HepG2 (cell line): Measurements from ENCODE around the gene ZNF575. TPM values are rescaled to one million over a fixed set of nuclear protein-coding genes. Genes with fewer than 3 reads are reported as not detected.

Experiments
- ATAC-seq: fragments of 200-7000 bp; cut with Tn5 transposase; 3 replicates; pipeline ENCODE4 v1.9.1; 2020; ENCODE audit warnings: mild to moderate bottlenecking, moderate library complexity
- BruUV-seq: library from RNA; stranded (reverse); fragments of 400-500 nt; replicated peaks from 2 replicates; lab custom pipeline; 2021; lab: Mats Ljungman, UMichigan
- CTCF ChIA-PET: fragments of 300-600 bp; formaldehyde crosslinking; extraction: SDS; loops from one replicate; lab custom pipeline; 2021; ENCODE audit warnings: low total read pairs, inconsistent platforms, low intra/inter-chr PET ratio; lab: Yijun Ruan, JAX
- POLR2A ChIA-PET: fragments of 350-600 bp; sonication (Branson Sonifier 250); formaldehyde crosslinking; loops from one replicate; lab custom pipeline; 2020; ENCODE audit warnings: antibody characterized with exemption, inconsistent platforms; lab: Yijun Ruan, JAX
- DNase-seq: peaks from one replicate; pipeline ENCODE4 v3.0.0-alpha.2; 2015; ENCODE audit warnings: low spot score
- FAIRE-seq: peaks from 3 replicates; lab custom pipeline; 2011; peaks lifted over from hg19 to GRCh38; lab: Jason Lieb, UNC
- H2AFZ ChIP-seq: one replicate; pipeline ENCODE4 v1.6.1; 2011; ENCODE audit warnings: low read length, inconsistent platforms
- H3K27ac ChIP-seq: fragments of 300-600 bp; 3 replicates; pipeline ENCODE4 v1.8.0; 2011; ENCODE audit warnings: mixed run types, mild to moderate bottlenecking, mixed read lengths, low read length, inconsistent platforms; ENCODE audit not compliant: insufficient read depth; ENCODE audit errors: extremely low read length
- H3K27me3 ChIP-seq, 2 experiments: fragments of 200-600 bp in 1 of 2; 2 replicates in 1 of 2; 3 replicates in 1 of 2; pipeline versions ENCODE4 v1.6.0 to v1.8.0; 2011; ENCODE audit warnings: low read length in 2 of 2, mild to moderate bottlenecking in 2 of 2, moderate library complexity in 2 of 2, inconsistent platforms in 1 of 2; ENCODE audit not compliant: insufficient read depth in 2 of 2, control insufficient read depth in 1 of 2
- H3K36me3 ChIP-seq, 2 experiments: fragments of 200-600 bp in 1 of 2; replicated peaks in 1 of 2; 2 replicates in 1 of 2; 3 replicates in 1 of 2; pipeline versions ENCODE4 v1.5.1 to v1.8.0; 2011; ENCODE audit warnings: low read length in 2 of 2, inconsistent platforms in 1 of 2; ENCODE audit not compliant: insufficient read depth in 2 of 2, control insufficient read depth in 1 of 2
- H3K4me1 ChIP-seq: 2 replicates; pipeline ENCODE4 v1.5.1; 2012; ENCODE audit warnings: low read length, inconsistent platforms; ENCODE audit not compliant: insufficient read depth
- H3K4me2 ChIP-seq: 2 replicates; pipeline ENCODE4 v1.6.0; 2011; ENCODE audit warnings: low read depth, low read length, inconsistent platforms
- H3K4me3 ChIP-seq, 3 experiments: fragments of 200-600 bp in 1 of 3; sonication (generic), shearing (Covaris generic) in 1 of 3; replicated peaks in 1 of 3; 2 replicates each; pipeline ENCODE4 v1.5.1; 2011 to 2016; ENCODE audit warnings: low read length in 3 of 3, inconsistent platforms in 2 of 3, low read depth in 2 of 3, mild to moderate bottlenecking in 2 of 3, control low read depth in 1 of 3, mixed read lengths in 1 of 3; ENCODE audit not compliant: insufficient read depth in 1 of 3
- H3K79me2 ChIP-seq: one replicate; pipeline ENCODE4 v1.6.1; 2011; ENCODE audit warnings: low read length, inconsistent platforms; ENCODE audit not compliant: insufficient read depth
- H3K9ac ChIP-seq: 2 replicates; pipeline ENCODE4 v1.6.0; 2011; ENCODE audit warnings: mild to moderate bottlenecking, low read depth, low read length, inconsistent platforms; ENCODE audit not compliant: insufficient read depth
- H3K9me3 ChIP-seq: 2 replicates; pipeline ENCODE4 v1.5.1; 2012; ENCODE audit warnings: mild to moderate bottlenecking, low read length
- H4K20me1 ChIP-seq: 2 replicates; pipeline ENCODE4 v1.6.0; 2011; ENCODE audit warnings: inconsistent platforms, mild to moderate bottlenecking, low read length, moderate library complexity; ENCODE audit not compliant: insufficient read depth
- ARNT ChIP-seq: fragments of 450-650 bp; IDR thresholded peaks from 2 replicates; pipeline ENCODE4 v1.6.1; 2017
- EEA1 ChIP-seq: sonication (generic); formaldehyde crosslinking; IDR thresholded peaks from 2 replicates; pipeline ENCODE4 v1.5.1; 2020; ENCODE audit warnings: mild to moderate bottlenecking, missing genetic modification reagents, borderline replicate concordance
- RFXAP ChIP-seq: sonication (generic); formaldehyde crosslinking; IDR thresholded peaks from 2 replicates; pipeline ENCODE4 v1.4.0; 2020; ENCODE audit warnings: missing genetic modification reagents, borderline replicate concordance
- ZNF709 ChIP-seq: sonication (generic); formaldehyde crosslinking; IDR thresholded peaks from 2 replicates; pipeline ENCODE4 v1.5.0; 2020; ENCODE audit warnings: mild to moderate bottlenecking, missing genetic modification reagents
- WGBS: methylation state at CpG from one replicate; pipeline ENCODE4 v1.1.6; 2017; ENCODE audit warnings: low lambda C conversion rate; 5-methylcytosine and 5-hydroxymethylcytosine counted together
- in situ Hi-C: cut with HindIII; loops from 2 replicates; pipeline ENCODE4 v1.10.0; 2017; ENCODE audit warnings: low pct_unique_long_range_greater_than_20kb; ENCODE audit not compliant: extremely low pct_ligation_motif_present
- intact Hi-C: fragments of 100-400 bp; cut with micrococcal nuclease; formaldehyde crosslinking; loops from one replicate; pipeline ENCODE4 v1.10.0; 2022; ENCODE audit not compliant: unreplicated experiment
- polyA plus RNA-seq, 8 experiments: library from polyadenylated mRNA; depleted of rRNA in 3 of 8; stranded (reverse) in 7 of 8; unstranded in 1 of 8; fragments of >200 nt; fragmentation: Illumina TruSeq in 4 of 8; extraction: Trizol in 4 of 8; gene quantifications; 2 replicates each; pipeline versions ENCODE4 v1.2.1 to v1.2.3, GENCODE V29; 2011 to 2016; ENCODE audit warnings: low read depth in 4 of 8, missing spikeins in 1 of 8, mixed read lengths in 1 of 8; ENCODE audit not compliant: insufficient read depth in 1 of 8
- total RNA-seq, 5 experiments: library from RNA; depleted of rRNA; stranded (reverse); fragments of >200 nt; fragmentation: Illumina TruSeq; extraction: Trizol; gene quantifications; 2 replicates each; pipeline ENCODE4 v1.2.3, GENCODE V29; 2016; ENCODE audit warnings: low read depth in 1 of 5
- TF ChIP-seq, protein P1 (sequence below): sonication (generic); formaldehyde crosslinking; IDR thresholded peaks from 2 replicates; pipeline ENCODE4 v1.5.0; 2020; ENCODE audit warnings: mild to moderate bottlenecking, missing genetic modification reagents, moderate library complexity
- TF ChIP-seq, protein P2 (sequence below): sonication (generic); formaldehyde crosslinking; IDR thresholded peaks from one replicate; pipeline ENCODE4 v1.5.1; 2020; ENCODE audit warnings: mild to moderate bottlenecking, missing genetic modification reagents; ENCODE audit errors: not compliant biosample characterization

Gene ZNF575
- total and polyA plus RNA-seq, 2 of the 13 experiments (the other 11 are each of a cell fraction or from before 2014, with no cell fraction given) = 0.17 to 0.27 TPM

- Histone ChIP-seq H3K27ac (no peak overlapping the region), H3K27me3 (no peaks in the 10 kb centered on the region; a peak in 1 of 5 replicates), H3K36me3 (no peaks in the 10 kb centered on the region), H3K79me2 (peaks cover 8% of the 10 kb centered on the region), H2AFZ (no peak overlapping the region), H3K4me3 (no peak overlapping the region), H3K4me2 (no peak overlapping the region), H3K4me1 (peaks cover 16% of the 10 kb centered on the region; the same call in 1 of the 2 replicates), H4K20me1 (no peaks in the 10 kb centered on the region), H3K9ac (no peak overlapping the region), H3K9me3 (no peaks in the 10 kb centered on the region)
- TF ChIP-seq, protein P1, sequence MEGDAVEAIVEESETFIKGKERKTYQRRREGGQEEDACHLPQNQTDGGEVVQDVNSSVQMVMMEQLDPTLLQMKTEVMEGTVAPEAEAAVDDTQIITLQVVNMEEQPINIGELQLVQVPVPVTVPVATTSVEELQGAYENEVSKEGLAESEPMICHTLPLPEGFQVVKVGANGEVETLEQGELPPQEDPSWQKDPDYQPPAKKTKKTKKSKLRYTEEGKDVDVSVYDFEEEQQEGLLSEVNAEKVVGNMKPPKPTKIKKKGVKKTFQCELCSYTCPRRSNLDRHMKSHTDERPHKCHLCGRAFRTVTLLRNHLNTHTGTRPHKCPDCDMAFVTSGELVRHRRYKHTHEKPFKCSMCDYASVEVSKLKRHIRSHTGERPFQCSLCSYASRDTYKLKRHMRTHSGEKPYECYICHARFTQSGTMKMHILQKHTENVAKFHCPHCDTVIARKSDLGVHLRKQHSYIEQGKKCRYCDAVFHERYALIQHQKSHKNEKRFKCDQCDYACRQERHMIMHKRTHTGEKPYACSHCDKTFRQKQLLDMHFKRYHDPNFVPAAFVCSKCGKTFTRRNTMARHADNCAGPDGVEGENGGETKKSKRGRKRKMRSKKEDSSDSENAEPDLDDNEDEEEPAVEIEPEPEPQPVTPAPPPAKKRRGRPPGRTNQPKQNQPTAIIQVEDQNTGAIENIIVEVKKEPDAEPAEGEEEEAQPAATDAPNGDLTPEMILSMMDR (CRISPR knock-in tag) = no peak
- TF ChIP-seq ARNT (no peak), EEA1 (no peak), ZNF709 (CRISPR knock-in tag) (no peak), RFXAP (no peak)
- TF ChIP-seq, protein P2, sequence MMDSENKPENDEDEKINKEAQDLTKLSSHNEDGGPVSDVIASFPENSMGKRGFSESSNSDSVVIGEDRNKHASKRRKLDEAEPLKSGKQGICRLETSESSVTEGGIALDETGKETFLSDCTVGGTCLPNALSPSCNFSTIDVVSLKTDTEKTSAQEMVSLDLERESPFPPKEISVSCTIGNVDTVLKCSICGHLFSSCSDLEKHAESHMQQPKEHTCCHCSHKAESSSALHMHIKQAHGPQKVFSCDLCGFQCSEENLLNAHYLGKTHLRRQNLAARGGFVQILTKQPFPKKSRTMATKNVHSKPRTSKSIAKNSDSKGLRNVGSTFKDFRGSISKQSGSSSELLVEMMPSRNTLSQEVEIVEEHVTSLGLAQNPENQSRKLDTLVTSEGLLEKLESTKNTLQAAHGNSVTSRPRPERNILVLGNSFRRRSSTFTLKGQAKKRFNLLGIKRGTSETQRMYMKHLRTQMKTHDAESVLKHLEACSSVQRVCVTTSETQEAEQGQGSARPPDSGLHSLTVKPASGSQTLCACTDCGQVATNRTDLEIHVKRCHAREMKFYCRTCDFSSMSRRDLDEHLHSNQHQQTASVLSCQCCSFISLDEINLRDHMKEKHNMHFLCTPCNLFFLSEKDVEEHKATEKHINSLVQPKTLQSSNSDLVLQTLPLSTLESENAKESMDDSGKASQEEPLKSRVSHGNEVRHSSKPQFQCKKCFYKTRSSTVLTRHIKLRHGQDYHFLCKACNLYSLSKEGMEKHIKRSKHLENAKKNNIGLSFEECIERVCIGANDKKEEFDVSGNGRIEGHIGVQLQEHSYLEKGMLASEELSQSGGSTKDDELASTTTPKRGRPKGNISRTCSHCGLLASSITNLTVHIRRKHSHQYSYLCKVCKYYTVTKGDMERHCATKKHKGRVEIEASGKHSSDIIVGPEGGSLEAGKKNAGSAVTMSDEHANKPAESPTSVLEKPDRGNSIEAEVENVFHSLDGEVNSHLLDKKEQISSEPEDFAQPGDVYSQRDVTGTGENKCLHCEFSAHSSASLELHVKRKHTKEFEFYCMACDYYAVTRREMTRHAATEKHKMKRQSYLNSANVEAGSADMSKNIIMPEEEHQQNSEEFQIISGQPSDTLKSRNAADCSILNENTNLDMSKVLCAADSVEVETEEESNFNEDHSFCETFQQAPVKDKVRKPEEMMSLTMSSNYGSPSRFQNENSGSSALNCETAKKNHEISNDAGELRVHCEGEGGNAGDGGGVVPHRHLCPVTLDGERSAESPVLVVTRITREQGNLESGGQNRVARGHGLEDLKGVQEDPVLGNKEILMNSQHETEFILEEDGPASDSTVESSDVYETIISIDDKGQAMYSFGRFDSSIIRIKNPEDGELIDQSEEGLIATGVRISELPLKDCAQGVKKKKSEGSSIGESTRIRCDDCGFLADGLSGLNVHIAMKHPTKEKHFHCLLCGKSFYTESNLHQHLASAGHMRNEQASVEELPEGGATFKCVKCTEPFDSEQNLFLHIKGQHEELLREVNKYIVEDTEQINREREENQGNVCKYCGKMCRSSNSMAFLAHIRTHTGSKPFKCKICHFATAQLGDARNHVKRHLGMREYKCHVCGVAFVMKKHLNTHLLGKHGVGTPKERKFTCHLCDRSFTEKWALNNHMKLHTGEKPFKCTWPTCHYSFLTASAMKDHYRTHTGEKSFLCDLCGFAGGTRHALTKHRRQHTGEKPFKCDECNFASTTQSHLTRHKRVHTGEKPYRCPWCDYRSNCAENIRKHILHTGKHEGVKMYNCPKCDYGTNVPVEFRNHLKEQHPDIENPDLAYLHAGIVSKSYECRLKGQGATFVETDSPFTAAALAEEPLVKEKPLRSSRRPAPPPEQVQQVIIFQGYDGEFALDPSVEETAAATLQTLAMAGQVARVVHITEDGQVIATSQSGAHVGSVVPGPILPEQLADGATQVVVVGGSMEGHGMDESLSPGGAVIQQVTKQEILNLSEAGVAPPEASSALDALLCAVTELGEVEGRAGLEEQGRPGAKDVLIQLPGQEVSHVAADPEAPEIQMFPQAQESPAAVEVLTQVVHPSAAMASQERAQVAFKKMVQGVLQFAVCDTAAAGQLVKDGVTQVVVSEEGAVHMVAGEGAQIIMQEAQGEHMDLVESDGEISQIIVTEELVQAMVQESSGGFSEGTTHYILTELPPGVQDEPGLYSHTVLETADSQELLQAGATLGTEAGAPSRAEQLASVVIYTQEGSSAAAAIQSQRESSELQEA (CRISPR knock-in tag) = no peak
- intact Hi-C loops (no loop called here), in situ Hi-C loops (no loop called here)
- ATAC-seq (no peak), FAIRE-seq (no peak), DNase-seq (no peak)
- POLR2A ChIA-PET = no interaction called here
- BruUV-seq = no TSS peak
- 32% methylated on average over 3 of the region's 3 CpGs for WGBS
- CTCF ChIA-PET = no interaction called here
Measured at GRCh38 chr19:43578787-43579186, 45.8 kb downstream of the ZNF575 start.
